Activated naive CD4-positive, alpha-beta T cell treated with anti-CD3 and anti-CD28 coated beads, Interleukin-2, amount 10 ng/mL, durations not matched to agents 7 days and 5 days (primary cell): Measurements from ENCODE around the gene PDE4B.

Experiments used
- CTCF ChIA-PET: fragments of 350-600 bp; sonication (Branson Sonifier 250); formaldehyde crosslinking; loops from one replicate; lab custom pipeline; 2021; ENCODE audit warnings: antibody characterized with exemption; lab: Charles Lee
- DNase-seq: peaks from one replicate; pipeline ENCODE4 v3.0.0-alpha.2; 2020
- H3K27ac Mint-ChIP-seq: one replicate; pipeline ENCODE4 v1.8.0; 2021; ENCODE audit warnings: mild to moderate bottlenecking, moderate library complexity, mixed read lengths
- H3K27me3 Mint-ChIP-seq: one replicate; pipeline ENCODE4 v1.8.0; 2021; ENCODE audit warnings: mild to moderate bottlenecking, mixed read lengths
- H3K36me3 Mint-ChIP-seq: one replicate; pipeline ENCODE4 v1.8.0; 2021; ENCODE audit warnings: mixed read lengths
- H3K4me1 Mint-ChIP-seq: one replicate; pipeline ENCODE4 v1.8.0; 2021; ENCODE audit warnings: mixed read lengths
- H3K4me3 Mint-ChIP-seq: one replicate; pipeline ENCODE4 v1.8.0; 2021; ENCODE audit warnings: mild to moderate bottlenecking, moderate library complexity, mixed read lengths
- H3K9me3 Mint-ChIP-seq: one replicate; pipeline ENCODE4 v1.8.0; 2021; ENCODE audit warnings: mixed read lengths

PDE4B gene

GRCh38 chr1:66156144-66156543, 363.4 kb downstream of the PDE4B start:
- CTCF ChIA-PET: interaction anchor here (1.4 kb wide), 1 partner anchor 86 kb away, joined by 5 read pairs; no protein-coding TSS in a partner anchor
- peaks cover 12% of the 10 kb centered on the region for H3K27me3 Mint-ChIP-seq

GRCh38 chr1:66159800-66160199, 367.1 kb downstream of the PDE4B start:
- no peaks in the 10 kb centered on the region for H3K4me1 Mint-ChIP-seq
- H3K27me3 Mint-ChIP-seq: peaks cover 4% of the 10 kb centered on the region
- no peak for DNase-seq
- CTCF ChIA-PET: no interaction called here
- no peak overlapping the region for H3K27ac Mint-ChIP-seq
- no peaks in the 10 kb centered on the region for H3K36me3 Mint-ChIP-seq
- H3K9me3 Mint-ChIP-seq: no peaks in the 10 kb centered on the region
- no peak overlapping the region for H3K4me3 Mint-ChIP-seq

More at GRCh38 chr1:66156144-66156543, 363.4 kb downstream of the PDE4B start:
- no peak for DNase-seq
- Mint-ChIP-seq H3K9me3 (no peaks in the 10 kb centered on the region), H3K27ac (no peak overlapping the region), H3K4me3 (no peak overlapping the region), H3K36me3 (no peaks in the 10 kb centered on the region), H3K4me1 (no peaks in the 10 kb centered on the region)

- Mint-ChIP-seq H3K4me3 (no peak overlapping the region), H3K27ac (no peak overlapping the region), H3K4me1 (no peaks in the 10 kb centered on the region), H3K27me3 (peaks cover 4% of the 10 kb centered on the region), H3K9me3 (no peaks in the 10 kb centered on the region), H3K36me3 (no peaks in the 10 kb centered on the region)
- DNase-seq: no peak
- CTCF ChIA-PET: interaction anchor here (1.2 kb wide), 1 partner anchor 20 kb away, joined by 3 read pairs; no protein-coding TSS in a partner anchor
These were observed 368.0 kb downstream of the PDE4B start for GRCh38 chr1:66160719-66161118.

DNA sequence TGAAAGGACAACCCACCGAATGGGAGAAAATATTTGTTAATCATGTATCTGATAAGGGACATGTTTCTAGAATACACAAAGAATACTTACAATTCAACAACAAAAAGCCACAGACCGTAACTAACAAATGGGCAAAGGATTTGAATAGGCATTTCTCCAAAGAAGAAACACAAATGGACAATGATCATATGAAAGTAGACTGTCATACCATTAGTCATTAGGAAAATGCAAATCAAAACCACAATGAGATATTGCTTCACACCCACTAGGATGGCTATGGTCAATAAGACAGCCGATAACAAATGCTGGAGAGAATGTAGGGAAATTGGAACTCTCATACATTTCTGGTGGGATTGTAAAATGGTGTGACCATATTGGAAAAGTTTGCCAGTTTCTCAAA, 374.1 kb downstream of the PDE4B start:
- H3K36me3 Mint-ChIP-seq: no peaks in the 10 kb centered on the region
- H3K9me3 Mint-ChIP-seq: no peaks in the 10 kb centered on the region
- CTCF ChIA-PET: no interaction called here

GRCh38 chr1:66167267-66167666, 374.6 kb downstream of the PDE4B start:
- H3K27me3 Mint-ChIP-seq: peaks cover 21% of the 10 kb centered on the region
- no peak overlapping the region for H3K27ac Mint-ChIP-seq
- no peak for DNase-seq
- CTCF ChIA-PET: interaction anchor here (1.2 kb wide), 1 partner anchor 75 kb away, joined by 3 read pairs; no protein-coding TSS in a partner anchor
- H3K4me3 Mint-ChIP-seq: no peak overlapping the region
- no peaks in the 10 kb centered on the region for H3K9me3 Mint-ChIP-seq
- peaks cover 25% of the 10 kb centered on the region for H3K4me1 Mint-ChIP-seq
- no peaks in the 10 kb centered on the region for H3K36me3 Mint-ChIP-seq

More for the DNA sequence above, 374.1 kb downstream of the PDE4B start:
- H3K27ac Mint-ChIP-seq: no peak overlapping the region
- peaks cover 25% of the 10 kb centered on the region for H3K4me1 Mint-ChIP-seq
- H3K27me3 Mint-ChIP-seq: peaks cover 21% of the 10 kb centered on the region
- H3K4me3 Mint-ChIP-seq: no peak overlapping the region
- DNase-seq: no peak

GRCh38 chr1:66168467-66168887, 375.8 kb downstream of the PDE4B start:
- CTCF ChIA-PET: interaction anchor here (1.2 kb wide), 1 partner anchor 74 kb away, joined by 3 read pairs; no protein-coding TSS in a partner anchor
- Mint-ChIP-seq H3K4me1 (peaks cover 25% of the 10 kb centered on the region), H3K9me3 (no peaks in the 10 kb centered on the region), H3K27ac (no peak overlapping the region), H3K36me3 (no peaks in the 10 kb centered on the region), H3K4me3 (no peak overlapping the region), H3K27me3 (peaks cover 17% of the 10 kb centered on the region)
- no peak for DNase-seq

DNA sequence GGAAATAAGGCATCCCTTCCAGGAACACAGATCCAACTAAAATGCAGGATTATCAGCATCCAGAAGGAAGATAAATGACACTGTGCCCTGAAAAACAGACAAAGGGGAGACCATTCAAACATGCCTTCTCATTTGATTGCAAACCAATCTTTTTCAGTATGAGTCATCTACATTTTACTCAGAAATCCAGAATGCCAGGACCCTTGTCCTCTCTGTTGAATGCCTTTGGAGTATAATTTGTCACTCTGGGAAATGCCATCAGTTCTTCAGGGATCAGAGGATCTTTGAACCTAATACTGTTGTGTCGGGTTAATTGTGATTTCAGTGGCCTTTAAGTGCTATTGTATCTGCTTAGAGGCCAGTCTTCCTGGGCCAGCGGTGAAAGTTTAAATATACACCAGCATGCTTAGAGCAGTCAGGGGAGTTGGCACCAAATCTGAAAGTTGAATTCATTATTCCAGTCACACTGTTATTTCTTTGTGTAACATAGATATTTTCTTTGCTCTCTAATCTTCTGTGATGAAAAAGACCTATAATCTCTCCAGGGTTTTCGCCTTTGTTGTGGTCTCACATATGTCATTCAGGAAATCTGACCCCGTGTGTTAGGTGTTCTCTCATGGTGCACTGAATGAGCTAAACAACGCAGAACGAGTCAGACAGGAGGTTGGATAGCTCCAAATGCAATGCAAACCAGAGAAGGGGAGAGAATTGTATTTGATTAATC, 376.4 kb downstream of the PDE4B start:
- peaks cover 25% of the 10 kb centered on the region for H3K4me1 Mint-ChIP-seq
- no peaks in the 10 kb centered on the region for H3K9me3 Mint-ChIP-seq
- H3K27me3 Mint-ChIP-seq: peaks cover 17% of the 10 kb centered on the region
- no peaks in the 10 kb centered on the region for H3K36me3 Mint-ChIP-seq
- CTCF ChIA-PET: interaction anchor here (1.0 kb wide), 1 partner anchor 73 kb away, joined by 3 read pairs; no protein-coding TSS in a partner anchor
- H3K4me3 Mint-ChIP-seq: no peak overlapping the region
- peak; percentile 35 for DNase-seq
- no peak overlapping the region for H3K27ac Mint-ChIP-seq

DNA sequence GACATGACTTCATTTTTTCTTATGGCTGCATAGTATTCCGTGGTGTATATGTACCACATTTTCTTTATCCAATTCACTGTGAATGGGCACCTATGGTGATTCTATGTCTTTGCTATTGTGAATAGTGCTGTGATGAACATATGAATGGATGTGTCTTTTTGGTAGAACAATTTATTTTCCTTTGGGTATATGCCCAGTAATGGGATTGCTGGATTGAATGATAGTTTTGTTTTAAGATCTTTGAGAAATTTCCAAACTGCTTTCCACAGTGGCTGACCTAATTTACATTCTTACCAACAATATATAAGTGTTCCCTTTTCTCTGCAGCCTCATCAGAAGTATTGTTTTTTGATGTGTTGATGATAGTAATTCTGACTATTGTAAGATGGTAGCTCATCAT, 379.6 kb downstream of the PDE4B start:
- peaks cover 16% of the 10 kb centered on the region for H3K27me3 Mint-ChIP-seq
- H3K36me3 Mint-ChIP-seq: no peaks in the 10 kb centered on the region
- H3K27ac Mint-ChIP-seq: no peak overlapping the region
- H3K4me3 Mint-ChIP-seq: no peak overlapping the region
- peaks cover 28% of the 10 kb centered on the region for H3K4me1 Mint-ChIP-seq
- no peak for DNase-seq
- no peaks in the 10 kb centered on the region for H3K9me3 Mint-ChIP-seq
- CTCF ChIA-PET: interaction anchor here (3.0 kb wide), 1 partner anchor 70 kb away, joined by 16 read pairs; no protein-coding TSS in a partner anchor

DNA sequence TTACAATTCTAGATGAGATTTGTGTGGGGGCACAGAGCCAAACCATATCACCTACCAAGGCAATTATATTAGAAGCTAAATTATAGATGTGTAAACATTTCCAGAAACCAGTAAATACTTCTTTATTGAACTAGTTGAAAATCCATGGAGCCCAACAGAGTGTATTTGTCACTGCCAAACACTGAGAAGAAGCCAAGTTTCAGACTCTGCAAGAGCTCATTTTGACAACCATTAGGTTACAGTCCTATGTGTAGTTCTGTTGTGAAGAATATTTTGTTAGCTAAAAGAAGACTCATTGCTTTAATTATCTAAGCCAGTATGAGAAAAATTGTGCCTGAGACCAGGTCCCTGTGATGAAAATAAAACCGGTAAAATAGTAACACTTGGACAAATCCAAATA, 382.4 kb downstream of the PDE4B start:
- Mint-ChIP-seq H3K27me3 (peaks cover 7% of the 10 kb centered on the region), H3K9me3 (no peaks in the 10 kb centered on the region), H3K4me1 (peaks cover 8% of the 10 kb centered on the region), H3K36me3 (no peaks in the 10 kb centered on the region), H3K4me3 (no peak overlapping the region), H3K27ac (no peak overlapping the region)
- no peak for DNase-seq
- CTCF ChIA-PET: no interaction called here

DNA sequence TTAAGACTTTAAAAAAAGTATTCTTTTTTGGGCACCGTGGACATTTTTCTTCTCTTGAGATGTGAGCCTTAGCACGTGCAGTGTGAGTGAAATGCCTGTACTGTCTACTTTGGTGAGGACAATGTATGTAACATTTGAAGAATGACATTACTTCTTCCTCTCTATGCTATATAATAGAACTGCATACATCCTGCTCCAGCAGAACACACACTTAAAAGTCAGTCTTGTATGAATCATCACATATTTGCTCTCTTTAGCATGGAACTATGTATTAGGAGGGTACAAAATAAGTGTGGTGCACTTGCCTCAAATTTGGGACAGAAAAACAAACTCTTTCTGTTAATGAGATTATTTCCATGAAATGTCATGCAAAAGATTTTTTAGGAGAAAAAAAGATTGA, 382.9 kb downstream of the PDE4B start:
- H3K4me3 Mint-ChIP-seq: no peak overlapping the region
- no peaks in the 10 kb centered on the region for H3K36me3 Mint-ChIP-seq
- peaks cover 13% of the 10 kb centered on the region for H3K4me1 Mint-ChIP-seq
- no peak for DNase-seq
- no peak overlapping the region for H3K27ac Mint-ChIP-seq
- CTCF ChIA-PET: no interaction called here
- peaks cover 7% of the 10 kb centered on the region for H3K27me3 Mint-ChIP-seq
- H3K9me3 Mint-ChIP-seq: no peaks in the 10 kb centered on the region

DNA sequence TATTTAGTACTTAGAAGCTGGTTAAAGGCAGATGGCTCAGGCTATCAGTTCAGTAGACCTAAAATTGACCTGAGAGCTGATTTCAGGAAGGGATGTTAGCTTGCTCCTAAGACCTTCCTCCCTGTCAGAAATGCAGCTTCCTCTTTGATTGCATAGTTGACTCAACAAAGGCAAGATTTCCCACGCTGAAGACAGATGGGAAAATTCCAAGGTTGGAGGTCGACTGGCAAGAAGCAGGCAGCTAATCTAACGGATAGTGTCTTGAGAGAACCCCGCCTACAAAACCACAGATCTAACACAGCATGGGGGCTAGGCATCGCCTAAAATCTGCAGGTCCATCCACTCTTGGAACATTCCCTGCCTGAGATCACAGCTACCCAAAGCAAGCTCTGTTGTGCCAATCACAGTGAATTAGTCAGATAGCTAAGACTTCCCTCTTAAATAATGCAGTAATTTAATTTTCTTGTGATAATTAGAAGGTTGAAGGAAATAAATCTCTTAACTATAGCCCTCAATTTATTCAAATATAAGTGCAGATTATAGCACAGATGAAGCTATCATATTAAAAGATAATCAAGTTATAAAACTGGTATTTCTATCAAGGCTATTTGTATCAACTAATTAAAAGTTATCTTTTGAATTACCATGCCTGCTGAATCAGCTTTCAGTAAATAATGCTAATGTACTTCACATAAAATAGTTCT, 383.5 kb downstream of the PDE4B start:
- Mint-ChIP-seq H3K36me3 (no peaks in the 10 kb centered on the region), H3K4me1 (peaks cover 18% of the 10 kb centered on the region), H3K27me3 (peaks cover 3% of the 10 kb centered on the region), H3K9me3 (no peaks in the 10 kb centered on the region), H3K4me3 (no peak overlapping the region), H3K27ac (no peak overlapping the region)
- CTCF ChIA-PET: no interaction called here
- no peak for DNase-seq

DNA sequence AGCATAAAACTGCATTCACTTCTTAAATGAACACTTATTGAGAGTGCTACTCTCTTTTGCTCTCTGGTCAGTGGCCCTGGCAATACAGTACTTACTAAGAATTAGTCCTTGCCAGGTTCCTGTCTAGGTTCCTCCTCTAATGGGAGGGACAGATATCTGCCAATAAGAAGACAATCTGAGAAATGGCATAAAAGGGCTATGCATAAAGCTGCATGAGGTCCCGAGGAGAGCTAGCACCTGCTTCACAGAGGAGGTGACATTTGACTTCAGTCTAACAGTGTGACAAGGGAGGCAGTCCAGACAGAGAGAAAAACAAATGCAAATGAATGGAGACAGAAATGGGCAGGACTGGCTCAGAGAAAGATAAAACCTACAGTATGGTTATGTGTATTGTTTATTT, 384.1 kb downstream of the PDE4B start:
- Mint-ChIP-seq H3K36me3 (peaks cover 2% of the 10 kb centered on the region), H3K4me1 (peaks cover 24% of the 10 kb centered on the region), H3K9me3 (no peaks in the 10 kb centered on the region), H3K27me3 (peaks cover 3% of the 10 kb centered on the region), H3K27ac (no peak overlapping the region), H3K4me3 (no peak overlapping the region)
- CTCF ChIA-PET: no interaction called here
- no peak for DNase-seq

DNA sequence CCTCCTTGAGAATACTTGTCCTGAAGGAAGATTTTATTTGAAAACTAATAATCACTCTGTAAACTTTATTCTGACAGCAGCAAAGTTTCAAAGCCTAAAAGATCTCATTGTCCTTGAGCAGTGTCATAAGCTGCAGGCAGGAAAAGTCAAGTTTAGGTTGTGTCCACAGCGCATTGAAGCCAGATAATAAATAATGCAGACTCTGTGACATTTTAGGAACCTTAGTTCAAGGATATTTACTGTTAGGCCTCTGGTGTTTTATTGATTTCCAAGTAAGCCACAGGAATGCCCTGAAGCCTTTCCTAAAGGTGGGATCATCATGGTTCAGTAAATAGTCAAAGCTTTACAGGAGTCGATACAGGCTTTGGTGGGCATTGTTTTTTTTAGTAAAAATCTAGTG, 384.8 kb downstream of the PDE4B start:
- CTCF ChIA-PET: no interaction called here
- Mint-ChIP-seq H3K9me3 (no peaks in the 10 kb centered on the region), H3K4me1 (peaks cover 30% of the 10 kb centered on the region), H3K4me3 (no peak overlapping the region), H3K36me3 (peaks cover 2% of the 10 kb centered on the region), H3K27me3 (peaks cover 3% of the 10 kb centered on the region), H3K27ac (no peak overlapping the region)
- DNase-seq: no peak

- Mint-ChIP-seq H3K27me3 (no peaks in the 10 kb centered on the region), H3K27ac (peak overlapping the region; percentile 84), H3K9me3 (peaks cover 2% of the 10 kb centered on the region), H3K4me1 (peaks cover 40% of the 10 kb centered on the region), H3K4me3 (peak overlapping the region; percentile 42), H3K36me3 (peaks cover 5% of the 10 kb centered on the region)
- CTCF ChIA-PET: interaction anchor here (1.4 to 3.1 kb wide), 3 partner anchors 60 to 264 kb away, joined by 4 to 16 read pairs (median 7); no protein-coding TSS in a partner anchor
- DNase-seq: no peak
These were observed 389.3 kb downstream of the PDE4B start for GRCh38 chr1:66182026-66182425.
